ENCODE data around the gene CLN3.

The CLN3 gene

GRCh38 chr16:28497386-28497785, 5.5 kb upstream of the CLN3 start:
- Histone ChIP-seq H3K4me3 (replicated peaks; ENCODE audit: insufficient read depth, low read length) (no peak overlapping the region), H3K27ac (replicated peaks) (no peak overlapping the region), H3K27me3 (ENCODE audit: insufficient read depth, poor library complexity, severe bottlenecking) (no peaks in the 10 kb centered on the region)
- no peak for TF ChIP-seq CTCF (IDR thresholded peaks at IDR 0.05; ENCODE audit: insufficient read depth, low read length)
- TF ChIP-seq GABPA (IDR thresholded peaks at IDR 0.05; ENCODE audit: low read depth), result no peak
- no peak for TF ChIP-seq SPI1 (IDR thresholded peaks at IDR 0.05; ENCODE audit: borderline replicate concordance, low read depth)
- TF ChIP-seq REST (IDR thresholded peaks at IDR 0.05; ENCODE audit: insufficient replicate concordance, low read depth), result no peak
- TF ChIP-seq POLR2AphosphoS5 (IDR thresholded peaks at IDR 0.05; ENCODE audit: low read depth), result no peak
- DNase-seq (ENCODE audit: low read depth in 1 of 2, low spot score in 1 of 2), result no peak

GRCh38 chr16:28496844-28497243, 5.0 kb upstream of the CLN3 start:
- no peak for TF ChIP-seq REST (IDR thresholded peaks at IDR 0.05; ENCODE audit: insufficient replicate concordance, low read depth)
- TF ChIP-seq POLR2AphosphoS5 (IDR thresholded peaks at IDR 0.05; ENCODE audit: low read depth), result no peak
- TF ChIP-seq GABPA (IDR thresholded peaks at IDR 0.05; ENCODE audit: low read depth), result no peak
- no peak for TF ChIP-seq SPI1 (IDR thresholded peaks at IDR 0.05; ENCODE audit: borderline replicate concordance, low read depth)
- no peak for TF ChIP-seq CTCF (IDR thresholded peaks at IDR 0.05; ENCODE audit: insufficient read depth, low read length)
- no peak overlapping the region for H3K4me3 ChIP-seq (replicated peaks; ENCODE audit: insufficient read depth, low read length)
- H3K27me3 ChIP-seq (ENCODE audit: insufficient read depth, poor library complexity, severe bottlenecking), result no peaks in the 10 kb centered on the region
- H3K27ac ChIP-seq (replicated peaks), result no peak overlapping the region
- no peak for DNase-seq (ENCODE audit: low read depth in 1 of 2, low spot score in 1 of 2)

GRCh38 chr16:28495795-28496749, 4.2 kb upstream of the CLN3 start:
- Histone ChIP-seq H3K27ac (replicated peaks) (peak overlapping the region; percentile 99), H3K4me3 (replicated peaks; ENCODE audit: insufficient read depth, low read length) (peak overlapping the region; percentile 60), H3K27me3 (ENCODE audit: insufficient read depth, poor library complexity, severe bottlenecking) (no peaks in the 10 kb centered on the region)
- TF ChIP-seq CTCF (IDR thresholded peaks at IDR 0.05; ENCODE audit: insufficient read depth, low read length) (no peak), SPI1 (IDR thresholded peaks at IDR 0.05; ENCODE audit: borderline replicate concordance, low read depth) (no peak), GABPA (IDR thresholded peaks at IDR 0.05; ENCODE audit: low read depth) (no peak), POLR2AphosphoS5 (IDR thresholded peaks at IDR 0.05; ENCODE audit: low read depth) (no peak), REST (IDR thresholded peaks at IDR 0.05; ENCODE audit: insufficient replicate concordance, low read depth) (no peak)
- no peak for DNase-seq (ENCODE audit: low read depth in 1 of 2, low spot score in 1 of 2)

All from HL-60 (cell line).